ENCODE measurements around the gene PRKCH. TPM values are rescaled to one million over a fixed set of nuclear protein-coding genes. Genes with fewer than 3 reads are reported as not detected.

The PRKCH gene
- polyA plus RNA-seq, 3 donors = 3.6 to 6.2 (median 5.4) TPM

GRCh38 chr14:61488417-61489401, 167.3 kb downstream of the PRKCH start:
- no peaks in the 10 kb centered on the region for H3K27me3 ChIP-seq (ENCODE audit: control insufficient read depth in 2 of 2, insufficient read depth in 2 of 2, low read length in 2 of 2)
- H3K27ac Mint-ChIP-seq = no peak overlapping the region
- intact Hi-C loops (cut with micrococcal nuclease) = no loop called here
- no peaks in the 10 kb centered on the region for H4K20me1 ChIP-seq (ENCODE audit: insufficient read depth, low read length)
- no peak for TF ChIP-seq CTCF (IDR thresholded peaks at IDR 0.05)
- H3K9me3 Mint-ChIP-seq = peaks cover 0 to 2% (median 0%) of the 10 kb centered on the region in 7 donors
- WGBS (ENCODE audit: insufficient coverage) = no CpG with 5 or more reads among the region's 4 CpGs
- H3K36me3 Mint-ChIP-seq = peaks cover 24 to 41% of the 10 kb centered on the region in 2 donors
- H3K27me3 Mint-ChIP-seq (ENCODE audit: low read depth in 3 of 3) = peaks cover 0 to 2% (median 0%) of the 10 kb centered on the region in 3 donors
- no peak for DNase-seq
- no peak overlapping the region for H3K4me3 Mint-ChIP-seq
- H3K4me1 ChIP-seq (ENCODE audit: control insufficient read depth in 1 of 2, insufficient read depth in 2 of 2, low read length in 2 of 2) = peaks cover 44 to 46% of the 10 kb centered on the region in 2 donors
- no peak overlapping the region for H2AFZ ChIP-seq (ENCODE audit: insufficient read depth, low read depth, low read length, poor library complexity, severe bottlenecking)
- H3K9me3 ChIP-seq (replicated peaks in 1 of 2; ENCODE audit: control insufficient read depth in 1 of 2, insufficient read depth in 1 of 2, low read length in 2 of 2) = no peaks in the 10 kb centered on the region
- peaks cover 4 to 20% of the 10 kb centered on the region in 2 donors for H3K36me3 ChIP-seq (replicated peaks in 1 of 2; ENCODE audit: control insufficient read depth in 1 of 2, insufficient read depth in 2 of 2, low read length in 2 of 2)
- H3K4me3 ChIP-seq (replicated peaks in 1 of 3; ENCODE audit: low read depth in 2 of 3, low read length in 3 of 3) = peak overlapping the region in 1 of 3 experiments; percentile 12
- no peak overlapping the region for H3K9ac ChIP-seq (ENCODE audit: insufficient read depth, low read length, poor library complexity, severe bottlenecking)
- no peaks in the 10 kb centered on the region for H3K4me1 Mint-ChIP-seq
- H3K27ac ChIP-seq (ENCODE audit: low read depth in 1 of 2, low read length in 2 of 2) = peak overlapping the region; percentile 59 to 91
- no peak overlapping the region for H3K4me2 ChIP-seq (replicated peaks; ENCODE audit: extremely low read depth, low read length, poor library complexity, severe bottlenecking)
- no peaks in the 10 kb centered on the region for H3K79me2 ChIP-seq (ENCODE audit: insufficient read depth, low read length)

DNA sequence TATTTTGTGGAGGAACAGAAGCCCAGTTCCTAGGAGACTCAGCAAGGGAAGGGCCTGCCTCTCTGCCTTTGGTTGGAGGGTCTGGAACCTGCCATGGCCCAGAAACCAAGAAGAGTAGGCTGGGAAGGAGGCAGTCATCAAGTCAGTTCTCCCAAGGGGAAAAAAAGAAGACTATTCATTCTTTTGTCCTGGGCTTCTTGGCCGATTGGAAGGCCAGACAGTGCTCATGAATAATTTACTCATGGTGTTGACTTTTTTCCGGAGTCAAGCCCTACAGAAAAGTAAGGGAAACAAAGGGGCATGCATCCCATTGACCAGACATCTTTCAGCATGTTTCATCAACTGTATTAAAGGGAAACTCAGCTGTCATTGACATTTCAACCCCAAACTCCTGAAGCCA, 168.1 kb downstream of the PRKCH start:
- H3K27me3 Mint-ChIP-seq (ENCODE audit: low read depth in 3 of 3) = peaks cover 0 to 2% (median 0%) of the 10 kb centered on the region in 3 donors
- peaks cover 4 to 20% of the 10 kb centered on the region in 2 donors for H3K36me3 ChIP-seq (replicated peaks in 1 of 2; ENCODE audit: control insufficient read depth in 1 of 2, insufficient read depth in 2 of 2, low read length in 2 of 2)
- peak overlapping the region; percentile 13 for H3K4me2 ChIP-seq (replicated peaks; ENCODE audit: extremely low read depth, low read length, poor library complexity, severe bottlenecking)
- no peak for DNase-seq
- no CpG with 5 or more reads among the region's 2 CpGs for WGBS (ENCODE audit: insufficient coverage)
- H3K27ac Mint-ChIP-seq = no peak overlapping the region
- H2AFZ ChIP-seq (ENCODE audit: insufficient read depth, low read depth, low read length, poor library complexity, severe bottlenecking) = no peak overlapping the region
- H3K4me1 Mint-ChIP-seq = no peaks in the 10 kb centered on the region
- no peaks in the 10 kb centered on the region for H3K79me2 ChIP-seq (ENCODE audit: insufficient read depth, low read length)
- H3K9me3 ChIP-seq (replicated peaks in 1 of 2; ENCODE audit: control insufficient read depth in 1 of 2, insufficient read depth in 1 of 2, low read length in 2 of 2) = no peaks in the 10 kb centered on the region
- intact Hi-C loops (cut with micrococcal nuclease) = no loop called here
- no peaks in the 10 kb centered on the region for H3K27me3 ChIP-seq (ENCODE audit: control insufficient read depth in 2 of 2, insufficient read depth in 2 of 2, low read length in 2 of 2)
- no peak for TF ChIP-seq CTCF (IDR thresholded peaks at IDR 0.05)
- peaks cover 0 to 2% (median 0%) of the 10 kb centered on the region in 7 donors for H3K9me3 Mint-ChIP-seq
- peaks cover 44 to 46% of the 10 kb centered on the region in 2 donors for H3K4me1 ChIP-seq (ENCODE audit: control insufficient read depth in 1 of 2, insufficient read depth in 2 of 2, low read length in 2 of 2)
- peak overlapping the region; percentile 30 for H3K9ac ChIP-seq (ENCODE audit: insufficient read depth, low read length, poor library complexity, severe bottlenecking)
- peaks cover 24 to 37% of the 10 kb centered on the region in 2 donors for H3K36me3 Mint-ChIP-seq
- no peak overlapping the region for H3K4me3 Mint-ChIP-seq
- peak overlapping the region; percentile 59 to 91 for H3K27ac ChIP-seq (ENCODE audit: low read depth in 1 of 2, low read length in 2 of 2)
- H3K4me3 ChIP-seq (replicated peaks in 1 of 3; ENCODE audit: low read depth in 2 of 3, low read length in 3 of 3) = peak overlapping the region in 1 of 3 experiments; percentile 12
- H4K20me1 ChIP-seq (ENCODE audit: insufficient read depth, low read length) = no peaks in the 10 kb centered on the region

All from CD14-positive monocyte (primary cell).